ENCODE measurements around the gene AR.

AR gene, protein sequence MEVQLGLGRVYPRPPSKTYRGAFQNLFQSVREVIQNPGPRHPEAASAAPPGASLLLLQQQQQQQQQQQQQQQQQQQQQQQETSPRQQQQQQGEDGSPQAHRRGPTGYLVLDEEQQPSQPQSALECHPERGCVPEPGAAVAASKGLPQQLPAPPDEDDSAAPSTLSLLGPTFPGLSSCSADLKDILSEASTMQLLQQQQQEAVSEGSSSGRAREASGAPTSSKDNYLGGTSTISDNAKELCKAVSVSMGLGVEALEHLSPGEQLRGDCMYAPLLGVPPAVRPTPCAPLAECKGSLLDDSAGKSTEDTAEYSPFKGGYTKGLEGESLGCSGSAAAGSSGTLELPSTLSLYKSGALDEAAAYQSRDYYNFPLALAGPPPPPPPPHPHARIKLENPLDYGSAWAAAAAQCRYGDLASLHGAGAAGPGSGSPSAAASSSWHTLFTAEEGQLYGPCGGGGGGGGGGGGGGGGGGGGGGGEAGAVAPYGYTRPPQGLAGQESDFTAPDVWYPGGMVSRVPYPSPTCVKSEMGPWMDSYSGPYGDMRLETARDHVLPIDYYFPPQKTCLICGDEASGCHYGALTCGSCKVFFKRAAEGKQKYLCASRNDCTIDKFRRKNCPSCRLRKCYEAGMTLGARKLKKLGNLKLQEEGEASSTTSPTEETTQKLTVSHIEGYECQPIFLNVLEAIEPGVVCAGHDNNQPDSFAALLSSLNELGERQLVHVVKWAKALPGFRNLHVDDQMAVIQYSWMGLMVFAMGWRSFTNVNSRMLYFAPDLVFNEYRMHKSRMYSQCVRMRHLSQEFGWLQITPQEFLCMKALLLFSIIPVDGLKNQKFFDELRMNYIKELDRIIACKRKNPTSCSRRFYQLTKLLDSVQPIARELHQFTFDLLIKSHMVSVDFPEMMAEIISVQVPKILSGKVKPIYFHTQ

DNA sequence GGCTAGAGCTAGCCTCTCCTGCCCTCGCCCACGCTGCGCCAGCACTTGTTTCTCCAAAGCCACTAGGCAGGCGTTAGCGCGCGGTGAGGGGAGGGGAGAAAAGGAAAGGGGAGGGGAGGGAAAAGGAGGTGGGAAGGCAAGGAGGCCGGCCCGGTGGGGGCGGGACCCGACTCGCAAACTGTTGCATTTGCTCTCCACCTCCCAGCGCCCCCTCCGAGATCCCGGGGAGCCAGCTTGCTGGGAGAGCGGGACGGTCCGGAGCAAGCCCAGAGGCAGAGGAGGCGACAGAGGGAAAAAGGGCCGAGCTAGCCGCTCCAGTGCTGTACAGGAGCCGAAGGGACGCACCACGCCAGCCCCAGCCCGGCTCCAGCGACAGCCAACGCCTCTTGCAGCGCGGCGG, at the start of gene AR:
Gene AR (plus strand): TSS at position 204 of the 400 bp plus-strand sequence. CDS start 1,126 bp downstream, outside the sequence.
- DNase-seq (ENCODE audit: low read depth in 2 of 2), result no peak

DNA sequence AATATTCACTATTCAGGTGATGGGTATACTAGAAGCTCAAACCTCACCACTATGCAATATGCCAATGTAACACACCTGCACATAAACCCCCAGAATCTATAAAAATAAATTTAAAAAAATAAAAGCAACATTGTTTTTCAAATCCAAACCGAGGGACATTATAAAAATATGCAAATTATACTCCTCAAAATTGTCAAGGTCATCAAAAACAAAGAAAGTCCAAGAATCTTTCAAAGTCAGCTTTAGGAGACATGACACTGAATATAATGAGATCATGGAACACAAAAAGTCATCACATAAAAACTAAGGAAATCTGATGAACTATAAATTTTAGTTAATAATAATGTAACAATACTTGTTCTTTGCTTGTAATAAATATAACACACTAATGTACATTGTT, 43.2 kb upstream of the AR start:
- DNase-seq (ENCODE audit: low read depth in 2 of 2), result no peak

DNA sequence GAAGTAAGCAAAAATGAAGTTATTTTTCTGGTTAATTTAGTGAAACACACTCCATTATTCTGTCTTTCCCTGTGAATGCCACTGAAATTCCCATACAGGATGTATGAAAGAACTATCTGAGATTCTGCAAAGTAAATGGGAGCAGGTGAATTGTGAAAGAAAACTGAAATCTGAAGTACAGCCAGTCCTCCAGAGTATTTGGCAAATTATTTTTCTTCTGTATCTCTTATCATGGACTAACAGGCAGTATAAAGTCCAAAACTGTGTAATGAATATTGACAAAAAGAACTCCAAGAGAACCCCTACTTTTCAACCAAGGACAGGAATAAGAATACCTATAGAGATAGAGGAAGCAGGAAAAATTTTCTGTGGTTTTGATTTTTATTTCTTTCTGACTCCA, 40.8 kb upstream of the AR start:
- DNase-seq (ENCODE audit: low read depth in 2 of 2), result no peak

DNA sequence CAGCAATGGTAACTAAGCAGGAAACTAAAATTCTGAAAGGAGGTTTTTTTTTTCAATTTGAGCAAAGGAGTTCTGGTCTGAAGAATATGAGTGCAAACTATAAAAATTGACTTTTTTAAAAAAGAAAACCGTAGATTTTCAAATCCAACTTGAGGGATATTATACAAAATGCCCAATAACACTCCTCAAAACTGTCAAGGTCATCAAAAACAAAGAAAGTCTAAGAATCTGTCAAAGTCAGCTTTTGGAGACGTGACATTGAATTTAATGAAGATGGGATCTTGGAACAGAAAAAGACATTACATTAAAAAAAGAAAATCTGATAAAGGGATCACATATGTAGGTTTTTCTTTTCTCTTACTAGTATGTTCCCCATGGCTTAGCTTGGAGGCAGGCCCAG, 40.4 kb upstream of the AR start:
- no peak for DNase-seq (ENCODE audit: low read depth in 2 of 2)

DNA sequence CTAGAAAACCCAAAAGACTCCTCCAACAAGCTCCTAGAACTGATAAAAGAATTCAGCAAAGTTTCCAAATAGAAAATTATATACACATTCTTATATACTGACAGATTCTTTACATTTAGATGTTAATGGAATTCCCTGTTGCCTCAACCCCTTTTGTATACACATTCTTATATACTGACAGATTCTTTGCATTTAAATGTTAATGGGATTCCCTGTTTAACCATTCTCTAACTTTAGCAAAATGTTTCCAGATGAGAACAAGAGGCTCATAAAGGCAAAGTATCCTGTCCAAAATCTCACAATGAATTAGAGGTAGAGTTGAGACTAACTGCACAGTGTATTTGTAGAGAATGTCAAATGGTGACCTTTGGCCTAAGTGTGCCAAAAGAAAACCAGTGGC, 23.1 kb upstream of the AR start:
- no peak for DNase-seq (ENCODE audit: low read depth in 2 of 2)

DNA sequence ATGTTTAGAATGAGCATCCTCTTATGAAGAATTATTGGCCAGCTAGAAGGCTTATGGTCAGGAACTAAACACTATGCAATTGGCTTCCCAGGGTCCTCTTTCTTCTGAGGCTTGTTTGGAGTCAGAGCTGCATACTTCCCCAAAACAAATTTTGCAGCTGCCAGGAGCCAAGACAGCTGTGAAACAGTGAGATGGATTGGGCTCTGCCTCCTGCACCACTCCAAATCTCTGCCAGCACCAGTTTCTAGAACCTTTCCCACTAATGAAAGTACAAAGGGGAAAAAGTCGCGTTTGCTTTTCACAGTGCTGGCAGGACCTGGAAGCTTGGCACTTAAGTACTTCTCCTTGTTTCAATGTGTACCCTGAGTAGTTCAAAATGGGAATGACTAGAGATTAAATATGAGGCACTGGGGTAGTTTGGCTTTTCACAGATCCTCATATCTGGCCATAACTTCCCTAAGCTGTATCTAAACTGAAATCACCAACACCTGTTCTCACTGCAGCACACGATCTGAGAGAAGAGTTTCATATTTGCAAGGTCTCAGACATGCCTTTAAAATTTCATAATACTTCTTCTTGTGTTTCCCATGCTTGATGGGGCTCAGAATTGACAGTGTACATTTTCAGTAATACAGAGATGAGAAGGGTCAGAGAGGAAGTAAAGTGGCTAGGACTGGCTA, 20.7 kb upstream of the AR start:
- no peak for DNase-seq (ENCODE audit: low read depth in 2 of 2)

DNA sequence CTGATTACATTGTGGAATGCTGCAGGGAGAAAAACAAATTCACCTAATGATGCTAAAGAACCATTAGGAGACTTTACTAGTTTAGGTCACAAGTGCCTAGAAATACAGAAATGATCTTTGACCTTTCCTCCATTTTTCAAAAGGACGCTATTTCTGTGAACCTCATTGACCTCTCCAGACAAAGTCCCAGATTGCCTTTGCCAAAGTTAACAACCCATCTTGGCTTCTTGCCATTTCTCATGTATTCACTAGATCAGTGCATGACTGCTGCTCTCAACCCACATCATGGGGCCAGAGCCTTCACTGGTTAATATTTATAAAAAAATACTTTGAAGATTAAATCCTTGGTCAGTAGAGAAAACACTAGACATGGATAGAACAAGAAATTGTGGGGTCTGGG, 19.9 kb upstream of the AR start:
- DNase-seq (ENCODE audit: low read depth in 2 of 2), result no peak

DNA sequence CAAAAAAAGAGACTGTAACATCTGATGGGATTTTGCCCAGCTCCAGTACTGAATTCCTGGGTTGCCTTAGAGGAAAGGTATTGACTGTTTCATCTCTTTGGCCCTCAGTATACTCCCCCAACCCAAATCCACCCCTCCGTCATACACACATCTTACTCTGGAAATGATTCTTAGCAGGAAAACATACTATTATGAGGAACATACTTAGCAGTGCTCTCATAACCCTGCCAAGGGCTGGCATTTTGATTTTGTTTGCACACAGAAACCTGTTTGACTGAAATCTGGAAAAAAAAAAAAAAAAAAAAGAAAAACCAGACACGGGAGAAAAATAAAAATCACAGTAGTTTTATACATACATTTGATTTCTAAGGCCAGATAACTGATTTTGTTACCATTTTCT, 19.4 kb upstream of the AR start:
- no peak for DNase-seq (ENCODE audit: low read depth in 2 of 2)

DNA sequence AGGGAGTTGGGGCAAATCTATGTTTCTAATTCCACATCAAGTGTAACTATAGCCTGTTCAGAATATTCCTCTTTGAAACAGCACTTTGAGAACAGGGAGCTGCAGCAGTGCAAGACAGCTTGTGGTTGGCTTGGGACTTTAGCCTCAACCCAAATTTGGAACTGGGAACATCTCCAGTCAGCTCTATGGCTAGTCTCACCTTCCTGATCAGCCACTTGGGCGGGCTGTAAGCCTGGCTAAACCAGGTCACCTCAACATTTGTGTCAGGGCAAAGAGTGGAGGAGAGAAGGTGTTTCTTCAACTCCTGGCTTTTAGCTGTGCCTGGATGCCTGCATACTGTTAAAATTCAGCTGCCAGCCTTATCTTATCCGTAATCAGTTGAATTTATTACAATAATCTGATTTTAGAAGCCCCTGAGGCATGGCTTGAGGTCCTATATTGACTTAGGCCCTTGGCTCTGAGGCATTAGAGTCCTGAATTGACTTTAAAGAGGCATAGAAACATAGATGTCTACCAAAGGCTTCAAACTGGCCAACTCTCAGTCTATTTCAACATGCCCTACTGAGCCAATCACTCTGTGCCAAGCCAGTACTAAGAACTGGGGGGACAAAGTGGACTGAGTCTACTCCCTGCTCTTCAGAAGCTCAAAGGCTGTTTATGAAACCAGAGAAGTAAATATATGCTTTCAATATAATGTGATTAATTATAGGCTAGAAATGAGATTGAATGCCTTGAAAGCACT, 18.7 kb upstream of the AR start:
- no peak for DNase-seq (ENCODE audit: low read depth in 2 of 2)

DNA sequence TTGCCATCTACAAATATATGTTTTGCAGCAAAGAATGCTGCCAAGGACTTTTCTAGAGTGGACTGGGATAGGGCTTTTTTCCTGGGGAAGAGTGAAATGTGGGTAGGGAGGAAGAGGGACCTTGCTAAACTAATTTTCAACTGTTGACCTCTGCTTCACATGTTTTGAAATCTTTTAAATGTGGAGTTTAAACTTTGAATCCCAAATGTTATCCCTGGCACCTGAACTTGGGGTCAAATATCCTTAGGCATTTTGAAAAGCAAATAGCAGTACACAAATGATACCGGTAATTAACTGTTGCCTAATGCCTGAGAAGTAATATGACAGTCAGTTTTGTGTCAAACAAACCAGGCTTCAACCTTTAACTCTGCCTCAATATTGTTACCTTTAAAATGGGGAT, 7.3 kb upstream of the AR start:
- DNase-seq (ENCODE audit: low read depth in 2 of 2), result no peak

DNA sequence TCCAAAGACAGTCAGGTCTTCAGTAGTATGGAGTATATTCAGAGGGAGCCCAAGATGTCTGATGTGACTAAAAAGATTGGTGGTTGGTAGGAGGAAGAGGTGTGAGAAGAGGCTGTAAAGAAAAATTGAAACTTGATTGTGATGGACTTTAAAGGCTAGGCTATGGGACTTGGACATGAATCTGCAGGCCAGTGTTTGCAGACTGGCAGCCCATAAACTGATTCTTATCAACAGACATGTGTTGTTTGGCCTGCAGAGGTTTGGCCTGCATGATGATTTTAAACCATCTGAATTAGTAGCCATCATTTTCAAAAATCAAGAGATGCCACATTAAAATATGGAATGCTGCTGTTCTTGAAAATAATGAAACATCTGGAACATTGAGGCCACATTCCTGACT, 5.4 kb upstream of the AR start:
- no peak for DNase-seq (ENCODE audit: low read depth in 2 of 2)

DNA sequence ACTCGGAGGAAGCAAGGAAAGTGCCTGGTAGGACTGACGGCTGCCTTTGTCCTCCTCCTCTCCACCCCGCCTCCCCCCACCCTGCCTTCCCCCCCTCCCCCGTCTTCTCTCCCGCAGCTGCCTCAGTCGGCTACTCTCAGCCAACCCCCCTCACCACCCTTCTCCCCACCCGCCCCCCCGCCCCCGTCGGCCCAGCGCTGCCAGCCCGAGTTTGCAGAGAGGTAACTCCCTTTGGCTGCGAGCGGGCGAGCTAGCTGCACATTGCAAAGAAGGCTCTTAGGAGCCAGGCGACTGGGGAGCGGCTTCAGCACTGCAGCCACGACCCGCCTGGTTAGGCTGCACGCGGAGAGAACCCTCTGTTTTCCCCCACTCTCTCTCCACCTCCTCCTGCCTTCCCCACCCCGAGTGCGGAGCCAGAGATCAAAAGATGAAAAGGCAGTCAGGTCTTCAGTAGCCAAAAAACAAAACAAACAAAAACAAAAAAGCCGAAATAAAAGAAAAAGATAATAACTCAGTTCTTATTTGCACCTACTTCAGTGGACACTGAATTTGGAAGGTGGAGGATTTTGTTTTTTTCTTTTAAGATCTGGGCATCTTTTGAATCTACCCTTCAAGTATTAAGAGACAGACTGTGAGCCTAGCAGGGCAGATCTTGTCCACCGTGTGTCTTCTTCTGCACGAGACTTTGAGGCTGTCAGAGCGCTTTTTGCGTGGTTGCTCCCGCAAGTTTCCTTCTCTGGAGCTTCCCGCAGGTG, 637 bp downstream of the AR start:
- DNase-seq (ENCODE audit: low read depth in 2 of 2), result no peak

DNA sequence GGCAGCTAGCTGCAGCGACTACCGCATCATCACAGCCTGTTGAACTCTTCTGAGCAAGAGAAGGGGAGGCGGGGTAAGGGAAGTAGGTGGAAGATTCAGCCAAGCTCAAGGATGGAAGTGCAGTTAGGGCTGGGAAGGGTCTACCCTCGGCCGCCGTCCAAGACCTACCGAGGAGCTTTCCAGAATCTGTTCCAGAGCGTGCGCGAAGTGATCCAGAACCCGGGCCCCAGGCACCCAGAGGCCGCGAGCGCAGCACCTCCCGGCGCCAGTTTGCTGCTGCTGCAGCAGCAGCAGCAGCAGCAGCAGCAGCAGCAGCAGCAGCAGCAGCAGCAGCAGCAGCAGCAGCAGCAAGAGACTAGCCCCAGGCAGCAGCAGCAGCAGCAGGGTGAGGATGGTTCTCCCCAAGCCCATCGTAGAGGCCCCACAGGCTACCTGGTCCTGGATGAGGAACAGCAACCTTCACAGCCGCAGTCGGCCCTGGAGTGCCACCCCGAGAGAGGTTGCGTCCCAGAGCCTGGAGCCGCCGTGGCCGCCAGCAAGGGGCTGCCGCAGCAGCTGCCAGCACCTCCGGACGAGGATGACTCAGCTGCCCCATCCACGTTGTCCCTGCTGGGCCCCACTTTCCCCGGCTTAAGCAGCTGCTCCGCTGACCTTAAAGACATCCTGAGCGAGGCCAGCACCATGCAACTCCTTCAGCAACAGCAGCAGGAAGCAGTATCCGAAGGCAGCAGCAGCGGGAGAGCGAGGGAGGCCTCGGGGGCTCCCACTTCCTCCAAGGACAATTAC, 1.4 kb downstream of the AR start:
- no peak for DNase-seq (ENCODE audit: low read depth in 2 of 2)

DNA sequence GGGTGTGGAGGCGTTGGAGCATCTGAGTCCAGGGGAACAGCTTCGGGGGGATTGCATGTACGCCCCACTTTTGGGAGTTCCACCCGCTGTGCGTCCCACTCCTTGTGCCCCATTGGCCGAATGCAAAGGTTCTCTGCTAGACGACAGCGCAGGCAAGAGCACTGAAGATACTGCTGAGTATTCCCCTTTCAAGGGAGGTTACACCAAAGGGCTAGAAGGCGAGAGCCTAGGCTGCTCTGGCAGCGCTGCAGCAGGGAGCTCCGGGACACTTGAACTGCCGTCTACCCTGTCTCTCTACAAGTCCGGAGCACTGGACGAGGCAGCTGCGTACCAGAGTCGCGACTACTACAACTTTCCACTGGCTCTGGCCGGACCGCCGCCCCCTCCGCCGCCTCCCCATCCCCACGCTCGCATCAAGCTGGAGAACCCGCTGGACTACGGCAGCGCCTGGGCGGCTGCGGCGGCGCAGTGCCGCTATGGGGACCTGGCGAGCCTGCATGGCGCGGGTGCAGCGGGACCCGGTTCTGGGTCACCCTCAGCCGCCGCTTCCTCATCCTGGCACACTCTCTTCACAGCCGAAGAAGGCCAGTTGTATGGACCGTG, 2.2 kb downstream of the AR start:
- DNase-seq (ENCODE audit: low read depth in 2 of 2), result no peak

DNA sequence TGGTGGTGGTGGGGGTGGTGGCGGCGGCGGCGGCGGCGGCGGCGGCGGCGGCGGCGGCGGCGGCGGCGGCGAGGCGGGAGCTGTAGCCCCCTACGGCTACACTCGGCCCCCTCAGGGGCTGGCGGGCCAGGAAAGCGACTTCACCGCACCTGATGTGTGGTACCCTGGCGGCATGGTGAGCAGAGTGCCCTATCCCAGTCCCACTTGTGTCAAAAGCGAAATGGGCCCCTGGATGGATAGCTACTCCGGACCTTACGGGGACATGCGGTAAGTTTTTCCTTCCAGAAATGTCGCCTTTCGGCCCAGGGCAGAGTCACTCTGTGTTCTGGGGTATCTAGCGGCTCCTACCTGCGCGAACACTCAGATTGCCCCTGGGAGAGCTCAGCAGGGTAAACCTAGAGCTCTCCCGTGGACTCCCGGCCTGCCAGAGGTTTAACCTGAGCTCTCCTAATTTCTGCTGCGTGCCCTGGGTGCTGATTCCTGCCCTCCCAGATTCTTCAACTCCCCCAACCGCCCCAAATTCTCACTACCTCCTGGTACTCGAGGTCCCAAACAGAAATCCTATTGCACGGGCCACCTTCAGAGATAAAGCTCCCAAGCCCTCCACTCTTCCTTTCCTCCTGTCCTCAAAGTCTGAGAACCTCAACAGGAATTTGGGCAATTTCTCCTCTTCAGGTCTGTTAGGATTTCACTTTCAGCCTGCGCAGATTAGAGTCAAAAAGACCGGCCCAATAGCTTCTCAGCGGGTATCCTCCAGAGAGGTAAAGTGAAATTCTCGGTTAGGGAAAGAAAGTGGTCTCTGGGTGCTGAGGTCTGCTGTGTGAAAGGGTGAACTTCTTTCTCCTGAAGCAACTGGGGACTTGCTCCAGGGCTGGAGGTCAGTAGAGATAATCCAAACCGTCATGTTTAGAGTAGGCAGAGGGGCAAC, 2.9 kb downstream of the AR start:
- DNase-seq (ENCODE audit: low read depth in 2 of 2), result no peak

DNA sequence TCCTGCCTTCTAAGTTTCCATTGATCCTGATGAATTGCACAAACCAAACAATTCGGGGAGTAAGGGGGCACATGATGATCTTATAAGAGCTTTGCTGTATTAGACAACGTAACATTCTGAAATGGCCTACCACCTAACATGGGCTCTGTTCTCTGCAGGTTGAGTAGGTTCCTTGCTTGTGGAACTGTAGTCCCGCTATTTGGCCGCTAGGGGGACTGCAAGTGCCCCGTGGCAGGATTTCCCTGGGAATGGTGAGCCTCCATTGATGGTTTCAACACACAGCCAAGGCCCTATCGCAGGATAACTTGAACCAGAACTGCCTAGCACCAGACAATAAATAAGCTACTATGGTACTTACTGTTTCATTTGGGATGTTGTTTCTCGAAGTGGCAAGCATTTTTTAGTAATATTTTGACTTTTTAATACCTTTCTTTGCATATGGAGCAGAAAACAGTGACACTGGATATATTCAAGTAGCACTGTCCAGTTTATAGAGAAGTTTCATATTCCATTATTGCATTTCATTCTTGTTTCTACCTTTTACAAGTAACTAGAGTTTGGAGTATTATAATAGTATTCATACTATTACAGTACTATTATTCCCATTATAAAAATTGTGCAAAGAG, 11.9 kb downstream of the AR start:
- DNase-seq (ENCODE audit: low read depth in 2 of 2), result no peak

DNA sequence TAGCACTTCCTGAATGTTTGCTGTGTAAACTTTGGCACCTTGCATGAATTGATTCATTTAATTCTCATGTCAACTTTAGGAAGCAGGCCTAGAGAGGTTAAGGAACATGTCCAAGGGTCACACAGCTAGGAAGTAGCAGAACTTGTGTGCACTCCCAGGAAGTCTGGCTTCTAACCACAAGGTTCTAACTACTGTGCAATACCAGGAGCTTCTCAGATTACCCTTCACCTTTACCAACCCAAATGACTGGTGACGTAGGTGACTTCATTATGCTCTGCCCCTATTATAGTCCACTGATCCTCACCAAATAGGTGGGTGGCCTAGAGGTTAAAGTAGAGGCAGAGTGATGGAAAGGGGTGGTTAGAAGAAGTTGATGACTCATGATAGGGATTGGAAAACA, 14.4 kb downstream of the AR start:
- DNase-seq (ENCODE audit: low read depth in 2 of 2), result no peak

All from stimulated activated CD4-positive, alpha-beta T cell treated with anti-CD3 and anti-CD28 coated beads, Interleukin-1b, Interleukin-23, amount 100 ng/mL, for 4 hours (primary cell).